BLaER1 treated with 17β-estradiol and CSF1 and Interleukin-3, amounts not matched to agents 10 nM and 100 nM (cell line): ENCODE results near the gene SS18L1.

Experiments used
- H3K27ac ChIP-seq, 11 experiments: shearing (Covaris generic); formaldehyde crosslinking; 2 replicates each; pipeline ENCODE4 v1.8.1; 2022
- H3K27me3 ChIP-seq, 11 experiments: shearing (Covaris generic); formaldehyde crosslinking; 2 replicates each; pipeline ENCODE4 v1.8.1; 2022
- H3K36me3 ChIP-seq, 11 experiments: shearing (Covaris generic); formaldehyde crosslinking; 2 replicates each; pipeline ENCODE4 v1.8.1; 2022
- H3K4me1 ChIP-seq, 10 experiments: shearing (Covaris generic); formaldehyde crosslinking; 2 replicates each; pipeline ENCODE4 v1.8.1; 2022
- H3K4me2 ChIP-seq, 11 experiments: shearing (Covaris generic); formaldehyde crosslinking; 2 replicates each; pipeline ENCODE4 v1.8.1; 2022
- H3K4me3 ChIP-seq, 10 experiments: shearing (Covaris generic); formaldehyde crosslinking; 2 replicates each; pipeline ENCODE4 v1.8.1; 2022
- H3K9ac ChIP-seq, 11 experiments: shearing (Covaris generic); formaldehyde crosslinking; 2 replicates each; pipeline ENCODE4 v1.8.1; 2022
- H3K9me3 ChIP-seq, 11 experiments: shearing (Covaris generic); formaldehyde crosslinking; replicated peaks in 1 of 11; 2 replicates each; pipeline ENCODE4 v1.8.1; 2022
- H4K20me1 ChIP-seq, 11 experiments: shearing (Covaris generic); formaldehyde crosslinking; 2 replicates each; pipeline ENCODE4 v1.8.1; 2022
- Cebpa-rat ChIP-seq, 11 experiments: shearing (Covaris generic); IDR thresholded peaks; 2 replicates each; pipeline ENCODE4 v1.8.1; 2022

SS18L1 gene

GRCh38 chr20:62191781-62192559, 48.4 kb downstream of the SS18L1 start:
- TF ChIP-seq Cebpa-rat (IDR thresholded peaks at IDR 0.05), result no peak
- Histone ChIP-seq H3K36me3 (peaks cover 17 to 60% (median 40%) of the 10 kb centered on the region in 11 experiments; a peak in 21 of 22 replicates), H3K9me3 (no peaks in the 10 kb centered on the region)

DNA sequence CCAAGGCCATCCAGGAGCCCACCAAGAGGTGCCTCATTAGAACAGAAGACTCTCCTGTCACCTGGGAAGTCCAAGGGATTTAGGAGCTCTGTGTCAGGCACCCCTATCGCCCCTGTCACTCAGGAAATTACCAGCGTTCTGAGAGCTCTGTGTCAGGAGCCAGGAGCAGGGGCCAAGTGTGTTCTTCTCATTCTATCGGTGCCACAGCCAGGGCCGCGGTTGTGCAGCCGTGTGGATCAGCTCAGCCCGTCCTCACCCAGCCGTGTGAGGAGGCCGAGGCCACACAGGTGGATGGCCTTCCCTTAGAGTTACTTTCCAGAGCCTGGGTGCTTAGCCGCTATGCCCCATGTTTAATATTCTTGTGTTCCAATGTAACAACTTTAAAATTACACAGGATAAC, 49.1 kb downstream of the SS18L1 start:
- no peak for TF ChIP-seq Cebpa-rat (IDR thresholded peaks at IDR 0.05)
- peaks cover 19 to 77% (median 67%) of the 10 kb centered on the region in 10 experiments for H3K4me1 ChIP-seq

More at GRCh38 chr20:62191781-62192559, 48.4 kb downstream of the SS18L1 start:
- Histone ChIP-seq H3K4me1 (peaks cover 25 to 77% (median 66%) of the 10 kb centered on the region in 10 experiments), H3K27ac (peak overlapping the region in 3 of 11 experiments; percentile 7 to 41 (median 14); a peak in 3 of 22 replicates), H3K9ac (peak overlapping the region in 9 of 11 experiments; percentile 6 to 32 (median 12); a peak in 13 of 22 replicates), H3K27me3 (no peaks in the 10 kb centered on the region), H4K20me1 (peaks cover 41 to 95% (median 86%) of the 10 kb centered on the region in 11 experiments), H3K4me2 (peak overlapping the region in 10 of 11 experiments; percentile 7 to 82 (median 72); a peak in 19 of 22 replicates), H3K4me3 (no peak overlapping the region)

DNA sequence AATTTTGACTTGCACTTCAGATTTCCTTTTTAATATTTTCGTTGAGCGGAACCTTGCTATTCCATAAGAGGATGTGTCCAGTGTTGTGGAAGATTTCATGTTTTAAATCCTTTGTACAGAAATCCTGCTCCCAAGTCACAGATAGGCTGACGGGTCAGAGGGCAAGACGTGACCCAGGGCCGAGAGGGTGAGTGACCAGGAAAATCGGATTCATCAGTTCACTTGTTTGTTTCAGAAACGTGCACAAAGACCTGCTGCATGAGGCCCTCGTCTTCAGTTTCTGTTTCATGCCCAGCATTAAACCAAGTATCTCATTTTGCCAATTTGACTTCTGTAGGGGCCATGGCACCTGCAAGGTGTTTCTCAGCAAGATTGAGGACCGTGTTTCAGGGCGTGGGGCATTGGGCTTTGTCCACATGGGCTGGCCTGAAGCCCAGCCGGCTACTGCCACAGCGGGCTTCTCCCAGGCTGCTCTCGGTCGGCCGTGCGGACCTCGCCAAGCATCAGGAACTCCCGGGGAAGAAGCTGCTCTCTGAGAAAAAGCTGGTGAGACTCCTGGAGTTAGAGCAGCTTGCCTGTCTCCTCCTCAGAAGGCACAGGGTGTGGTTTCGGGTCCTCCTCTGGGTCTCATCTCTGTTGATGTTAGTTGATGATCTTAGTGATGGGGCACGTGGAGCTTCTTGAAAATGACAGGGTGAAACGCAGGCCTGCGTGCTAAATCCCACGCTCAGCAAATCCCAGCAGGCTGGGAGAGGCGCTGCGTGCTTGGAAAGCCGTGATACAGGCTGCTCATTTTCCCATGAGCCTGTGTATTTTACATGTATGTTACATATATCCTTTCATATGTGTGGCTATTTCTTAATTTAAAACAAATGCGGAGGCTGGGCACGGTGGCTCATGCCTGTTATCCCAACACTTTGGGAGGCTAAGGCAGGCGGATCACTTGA, 49.8 kb downstream of the SS18L1 start:
- no peaks in the 10 kb centered on the region for H3K9me3 ChIP-seq
- H3K36me3 ChIP-seq, result peaks cover 26 to 73% (median 54%) of the 10 kb centered on the region in 11 experiments
- H3K9ac ChIP-seq, result peak overlapping the region in 3 of 11 experiments; percentile 2 to 18 (median 15); a peak in 4 of 22 replicates

More for the DNA sequence above, 49.1 kb downstream of the SS18L1 start:
- Histone ChIP-seq H3K36me3 (peaks cover 19 to 66% (median 47%) of the 10 kb centered on the region in 11 experiments), H3K4me3 (no peak overlapping the region), H3K27ac (peak overlapping the region in 3 of 11 experiments; percentile 7 to 41 (median 14); a peak in 2 of 22 replicates), H3K4me2 (peak overlapping the region in 9 of 11 experiments; percentile 43 to 82 (median 72); a peak in 17 of 22 replicates), H3K9me3 (no peaks in the 10 kb centered on the region), H4K20me1 (peaks cover 41 to 89% (median 79%) of the 10 kb centered on the region in 11 experiments), H3K27me3 (no peaks in the 10 kb centered on the region), H3K9ac (peak overlapping the region in 9 of 11 experiments; percentile 1 to 24 (median 11); a peak in 10 of 22 replicates)

DNA sequence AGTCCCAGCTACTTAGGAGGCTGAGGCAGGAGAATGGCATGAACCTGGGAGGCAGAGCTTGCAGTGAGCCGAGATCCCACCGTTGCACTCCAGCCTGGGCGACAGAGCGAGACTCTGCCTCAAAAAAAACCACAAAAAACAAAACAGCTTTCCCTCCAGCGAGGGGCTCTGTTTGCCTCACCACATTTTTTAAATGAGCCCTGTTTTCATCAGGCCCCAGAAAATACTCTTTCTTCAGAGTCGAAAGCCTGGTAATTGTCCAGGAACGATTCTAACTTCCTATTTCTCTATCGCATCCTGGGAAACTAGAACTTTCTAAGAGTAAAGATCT, 51.5 kb downstream of the SS18L1 start:
- Histone ChIP-seq H3K9ac (peak overlapping the region in 9 of 11 experiments; percentile 6 to 58 (median 33); a peak in 12 of 22 replicates), H3K4me2 (peak overlapping the region; percentile 66 to 92 (median 78)), H3K4me3 (no peak overlapping the region), H3K27me3 (no peaks in the 10 kb centered on the region), H3K4me1 (peaks cover 14 to 92% (median 72%) of the 10 kb centered on the region in 10 experiments), H3K27ac (peak overlapping the region in 5 of 11 experiments; percentile 23 to 52 (median 33); a peak in 7 of 22 replicates), H3K36me3 (peaks cover 29 to 76% (median 52%) of the 10 kb centered on the region in 11 experiments), H4K20me1 (peaks cover 37 to 74% (median 62%) of the 10 kb centered on the region in 11 experiments), H3K9me3 (no peaks in the 10 kb centered on the region)
- no peak for TF ChIP-seq Cebpa-rat (IDR thresholded peaks at IDR 0.05)

More for the DNA sequence above, 49.8 kb downstream of the SS18L1 start:
- no peaks in the 10 kb centered on the region for H3K27me3 ChIP-seq
- peak overlapping the region in 1 of 11 experiments; percentile 8; a peak in 1 of 22 replicates for H3K27ac ChIP-seq
- no peak overlapping the region for H3K4me3 ChIP-seq
- TF ChIP-seq Cebpa-rat (IDR thresholded peaks at IDR 0.05), result no peak
- peak overlapping the region in 6 of 11 experiments; percentile 71 to 82 (median 74); a peak in 9 of 22 replicates for H3K4me2 ChIP-seq
- H4K20me1 ChIP-seq, result peaks cover 41 to 84% (median 72%) of the 10 kb centered on the region in 11 experiments
- H3K4me1 ChIP-seq, result peaks cover 14 to 80% (median 68%) of the 10 kb centered on the region in 10 experiments

- peak overlapping the region in 2 of 11 experiments; percentile 22 to 28; a peak in 2 of 22 replicates for H3K9ac ChIP-seq
- no peaks in the 10 kb centered on the region for H3K27me3 ChIP-seq
- TF ChIP-seq Cebpa-rat (IDR thresholded peaks at IDR 0.05), result no peak
- peak overlapping the region in 4 of 11 experiments; percentile 2 to 52 (median 38); a peak in 4 of 22 replicates for H3K27ac ChIP-seq
- no peaks in the 10 kb centered on the region for H3K9me3 ChIP-seq
- peak overlapping the region in 8 of 11 experiments; percentile 67 to 92 (median 80); a peak in 16 of 22 replicates for H3K4me2 ChIP-seq
- no peak overlapping the region for H3K4me3 ChIP-seq
- H3K4me1 ChIP-seq, result peaks cover 21 to 95% (median 75%) of the 10 kb centered on the region in 10 experiments
- H3K36me3 ChIP-seq, result peaks cover 30 to 76% (median 52%) of the 10 kb centered on the region in 11 experiments
- peaks cover 35 to 73% (median 55%) of the 10 kb centered on the region in 11 experiments for H4K20me1 ChIP-seq
Observed at GRCh38 chr20:62195736-62196135, 52.2 kb downstream of the SS18L1 start.

- peak overlapping the region in 7 of 11 experiments; percentile 67 to 92 (median 81); a peak in 11 of 22 replicates for H3K4me2 ChIP-seq
- no peak overlapping the region for H3K4me3 ChIP-seq
- no peak overlapping the region for H3K27ac ChIP-seq
- peaks cover 32 to 75% (median 54%) of the 10 kb centered on the region in 11 experiments for H3K36me3 ChIP-seq
- no peaks in the 10 kb centered on the region for H3K9me3 ChIP-seq
- no peaks in the 10 kb centered on the region for H3K27me3 ChIP-seq
- H4K20me1 ChIP-seq, result peaks cover 35 to 73% (median 53%) of the 10 kb centered on the region in 11 experiments; a peak in 20 of 22 replicates
- no peak overlapping the region for H3K9ac ChIP-seq
- H3K4me1 ChIP-seq, result peaks cover 26 to 95% (median 75%) of the 10 kb centered on the region in 10 experiments
- TF ChIP-seq Cebpa-rat (IDR thresholded peaks at IDR 0.05), result no peak
Observed at GRCh38 chr20:62196286-62196685, 52.7 kb downstream of the SS18L1 start.

DNA sequence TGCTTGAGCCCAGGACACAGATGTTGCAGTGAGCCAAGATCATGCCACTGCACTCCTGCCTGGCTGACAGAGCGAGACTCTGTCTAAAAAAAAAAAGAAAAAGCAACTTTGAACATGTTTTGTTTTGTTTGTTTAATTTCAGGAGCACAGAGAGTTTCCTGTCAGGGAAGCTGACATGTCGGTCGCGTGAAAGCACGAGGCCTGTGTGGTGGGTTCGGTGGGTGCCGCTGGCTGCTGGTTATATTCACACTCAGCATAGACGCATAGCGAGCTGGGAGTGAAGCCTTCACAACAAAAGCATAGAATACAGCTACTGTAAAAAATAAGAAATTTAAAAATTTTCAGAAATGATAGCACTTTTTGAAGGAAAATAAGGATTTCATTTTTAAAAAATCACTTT, 53.7 kb downstream of the SS18L1 start:
- peaks cover 36 to 95% (median 75%) of the 10 kb centered on the region in 10 experiments for H3K4me1 ChIP-seq
- H3K27ac ChIP-seq, result 0 out of 22 replicates have a peak overlapping the region, but pooled peaks of 1 of the 11 experiments have one; percentile 40
- H3K4me3 ChIP-seq, result no peak overlapping the region
- peaks cover 33 to 73% (median 53%) of the 10 kb centered on the region in 11 experiments; a peak in 21 of 22 replicates for H4K20me1 ChIP-seq
- peaks cover 32 to 71% (median 54%) of the 10 kb centered on the region in 11 experiments for H3K36me3 ChIP-seq
- no peaks in the 10 kb centered on the region for H3K9me3 ChIP-seq
- TF ChIP-seq Cebpa-rat (IDR thresholded peaks at IDR 0.05), result no peak
- no peaks in the 10 kb centered on the region for H3K27me3 ChIP-seq
- H3K4me2 ChIP-seq, result peak overlapping the region in 5 of 11 experiments; percentile 11 to 81 (median 42); a peak in 8 of 22 replicates
- H3K9ac ChIP-seq, result peak overlapping the region in 1 of 11 experiments; percentile 38; a peak in 2 of 22 replicates

GRCh38 chr20:62197801-62198200, 54.2 kb downstream of the SS18L1 start:
- peaks cover 41 to 95% (median 75%) of the 10 kb centered on the region in 10 experiments for H3K4me1 ChIP-seq
- peaks cover 32 to 66% (median 49%) of the 10 kb centered on the region in 11 experiments for H3K36me3 ChIP-seq
- H4K20me1 ChIP-seq, result peaks cover 31 to 73% (median 51%) of the 10 kb centered on the region in 11 experiments; a peak in 21 of 22 replicates
- no peak for TF ChIP-seq Cebpa-rat (IDR thresholded peaks at IDR 0.05)
- H3K4me2 ChIP-seq, result peak overlapping the region in 3 of 11 experiments; percentile 14 to 81 (median 54); a peak in 3 of 22 replicates
- no peaks in the 10 kb centered on the region for H3K27me3 ChIP-seq
- no peak overlapping the region for H3K9ac ChIP-seq
- H3K27ac ChIP-seq, result peak overlapping the region in 1 of 11 experiments; percentile 40; a peak in 1 of 22 replicates
- no peaks in the 10 kb centered on the region for H3K9me3 ChIP-seq
- no peak overlapping the region for H3K4me3 ChIP-seq
